Stomach (tissue), 9 donors: ENCODE measurements around the gene MAPT. TPM values are rescaled to one million over a fixed set of nuclear protein-coding genes. Genes with fewer than 3 reads are reported as not detected.

Experiments
- DNase-seq, 2 donors: peaks; one replicate each; pipeline versions ENCODE4 v3.0.0 to v3.0.0-alpha.2; 2013 to 2019
- H3K27ac ChIP-seq, 5 donors: fragments of 200-600 bp in 4 of 5; sonication (generic) in 4 of 5; one replicate each; pipeline ENCODE4 v1.5.1; 2013 to 2019; ENCODE audit warnings: mild to moderate bottlenecking in 1 of 5, moderate library complexity in 1 of 5
- H3K27me3 ChIP-seq, 3 donors: fragments of 200-600 bp; sonication (generic); one replicate each; pipeline ENCODE4 v1.5.1; 2017 to 2019; ENCODE audit warnings: mixed run types in 1 of 3
- H3K36me3 ChIP-seq, 4 donors: fragments of 200-600 bp; sonication (generic); 1 replicate in 3 of 4; 2 replicates in 1 of 4; pipeline ENCODE4 v1.5.1; 2016 to 2019
- H3K4me1 ChIP-seq, 4 donors: fragments of 200-600 bp; sonication (generic); one replicate each; pipeline ENCODE4 v1.5.1; 2016 to 2019
- H3K4me3 ChIP-seq, 4 donors: fragments of 200-600 bp; sonication (generic) in 3 of 4; one replicate each; pipeline ENCODE4 v1.5.1; 2016 to 2019; ENCODE audit warnings: mild to moderate bottlenecking in 1 of 4
- H3K9me3 ChIP-seq, 4 donors: fragments of 200-600 bp; sonication (generic); one replicate each; pipeline ENCODE4 v1.5.1; 2016 to 2019
- CTCF ChIP-seq, 7 experiments: fragments of 450-650 bp in 4 of 7; fragments of 200-600 bp in 3 of 7; sonication (generic) in 3 of 7; IDR thresholded peaks; one replicate each; pipeline ENCODE4 v1.5.1; 2016 to 2019; ENCODE audit warnings: antibody characterized with exemption in 7 of 7, control low read depth in 2 of 7, mild to moderate bottlenecking in 1 of 7
- EP300 ChIP-seq: sonication (generic); formaldehyde crosslinking; IDR thresholded peaks from one replicate; pipeline ENCODE4 v1.6.1; 2017; ENCODE audit warnings: antibody characterized with exemption
- POLR2A ChIP-seq, 4 donors: fragments of 450-650 bp; IDR thresholded peaks; one replicate each; pipeline ENCODE4 v1.6.1; 2016; ENCODE audit warnings: antibody characterized with exemption in 4 of 4, control low read depth in 2 of 4, mild to moderate bottlenecking in 1 of 4, moderate library complexity in 1 of 4
- POLR2AphosphoS5 ChIP-seq, 3 donors: sonication (generic); formaldehyde crosslinking; IDR thresholded peaks; one replicate each; pipeline ENCODE4 v1.6.1; 2016; ENCODE audit warnings: antibody characterized with exemption in 3 of 3
- WGBS, 5 donors: extraction: QIAGEN DNeasy Blood & Tissue Kit in 3 of 5; methylation state at CpG; one replicate each; pipeline versions ENCODE4 v1.1.5 to v1.1.7; 2013 to 2018; 5-methylcytosine and 5-hydroxymethylcytosine counted together
- intact Hi-C: fragments of 100-400 bp; cut with DNase I; formaldehyde crosslinking; loops from one replicate; pipeline ENCODE4 v1.15.1; 2023; ENCODE audit warnings: low total_unique reads
- polyA plus RNA-seq, 3 donors: library from polyadenylated mRNA; stranded (reverse); fragments of 200-250 nt; gene quantifications; one replicate each; pipeline ENCODE4 v1.2.3, GENCODE V29; 2013
- total RNA-seq, 5 donors: library from RNA; depleted of rRNA; stranded (reverse); fragments of >200 nt; gene quantifications; one replicate each; pipeline versions ENCODE4 v1.1.0 to v1.2.3, GENCODE V29; 2014 to 2016
- donor health status: healthy with polysubstance abuse.
- donor health status: Bipolar disorder and iron deficiency.
- donor health status: healthy.

MAPT gene
- total and polyA plus RNA-seq, 8 donors = 0.44 to 4.1 (median 1.7) TPM; not detected in 1

DNA sequence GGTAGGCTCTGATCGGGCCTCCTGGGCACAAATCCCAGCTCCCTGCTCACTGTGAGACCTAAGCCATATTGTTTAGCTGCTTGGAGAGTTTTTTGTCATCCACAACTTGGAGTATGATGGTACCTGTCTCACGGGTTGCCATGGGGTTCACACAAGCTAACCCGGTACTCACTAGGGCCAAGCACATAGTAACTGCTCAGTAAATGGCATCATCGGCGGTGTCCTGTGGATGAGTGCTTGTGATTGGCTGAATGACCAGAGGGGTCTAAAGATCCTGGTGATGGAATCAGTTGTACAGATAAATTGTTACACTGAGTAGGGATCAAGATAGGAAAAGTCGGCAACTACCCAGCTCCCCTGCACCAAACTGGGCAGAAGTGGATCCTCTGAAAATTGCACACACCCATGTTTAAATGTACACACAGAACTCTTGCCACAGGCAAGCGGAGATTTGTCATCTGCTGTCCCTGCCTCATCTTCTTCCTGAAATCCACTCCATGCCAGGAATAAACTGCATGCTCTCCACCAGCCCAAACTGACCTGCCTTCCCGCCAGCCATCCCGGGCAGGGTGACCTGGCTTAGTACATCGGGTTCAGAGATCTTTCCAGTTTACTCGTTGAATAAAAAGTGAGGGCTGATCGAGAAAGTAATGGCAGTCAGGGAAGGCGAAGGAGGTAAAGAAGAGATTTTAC is 6.5 kb downstream of the MAPT start:
- peaks cover 4 to 61% (median 41%) of the 10 kb centered on the region in 3 donors for H3K27me3 ChIP-seq

GRCh38 chr17:45902892-45903346 is 8.6 kb downstream of the MAPT start:
- no peak for TF ChIP-seq POLR2AphosphoS5 (IDR thresholded peaks at IDR 0.05)
- TF ChIP-seq EP300 = no peak
- no peak for TF ChIP-seq CTCF (IDR thresholded peaks at IDR 0.05)
- no peak for TF ChIP-seq POLR2A (IDR thresholded peaks at IDR 0.05)
- H3K9me3 ChIP-seq = no peaks in the 10 kb centered on the region
- intact Hi-C loops = no loop called here
- H3K4me1 ChIP-seq = peaks cover 0 to 6% (median 2%) of the 10 kb centered on the region in 4 donors
- no peaks in the 10 kb centered on the region for H3K36me3 ChIP-seq
- no peak overlapping the region for H3K27ac ChIP-seq
- H3K4me3 ChIP-seq = no peak overlapping the region
- WGBS, 5 donors = 19 to 47% (median 30%) methylated on average over 7 of the region's 7 CpGs
- peak; percentile 22 to 61 for DNase-seq
- H3K27me3 ChIP-seq = peaks cover 0 to 58% (median 25%) of the 10 kb centered on the region in 3 donors

More for the DNA sequence above, 6.5 kb downstream of the MAPT start:
- Histone ChIP-seq H3K36me3 (no peaks in the 10 kb centered on the region), H3K4me1 (peaks cover 12 to 23% (median 17%) of the 10 kb centered on the region in 4 donors), H3K9me3 (no peaks in the 10 kb centered on the region), H3K4me3 (no peak overlapping the region), H3K27ac (no peak overlapping the region)
- DNase-seq = no peak
- WGBS, 5 donors = 87 to 91% (median 89%) methylated on average over 13 of the region's 13 CpGs
- TF ChIP-seq EP300 = no peak
- no peak for TF ChIP-seq POLR2AphosphoS5 (IDR thresholded peaks at IDR 0.05)
- intact Hi-C loops = no loop called here

GRCh38 chr17:45904866-45905265 is 10.5 kb downstream of the MAPT start:
- WGBS, 5 donors = 61 to 74% (median 66%) methylated on average over 6 of the region's 6 CpGs
- no peak overlapping the region for H3K27ac ChIP-seq
- TF ChIP-seq EP300 = no peak
- no peak for TF ChIP-seq POLR2A (IDR thresholded peaks at IDR 0.05)
- TF ChIP-seq CTCF (IDR thresholded peaks at IDR 0.05) = no peak
- no peak for TF ChIP-seq POLR2AphosphoS5 (IDR thresholded peaks at IDR 0.05)

DNA sequence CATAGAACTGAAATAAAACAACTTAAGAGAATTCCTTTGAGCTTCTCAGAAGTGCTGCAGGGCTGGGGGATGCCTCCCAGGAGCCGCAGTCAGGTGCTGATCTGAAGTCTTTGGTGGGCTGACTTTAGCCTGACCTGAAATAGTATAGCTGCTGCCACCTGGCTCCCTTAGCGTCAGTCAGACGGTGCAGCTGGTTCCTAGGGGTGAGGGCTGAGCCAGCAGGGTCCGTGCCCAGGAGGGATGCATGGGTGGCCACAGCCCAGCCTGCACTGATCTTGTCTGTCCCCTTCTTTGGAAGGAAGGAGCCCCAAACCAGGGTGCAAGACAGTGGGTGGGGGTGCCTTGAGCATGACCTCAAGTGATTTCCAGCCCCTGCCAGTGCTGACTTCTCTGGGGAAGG is 11.5 kb downstream of the MAPT start:
- peaks cover 0 to 32% (median 16%) of the 10 kb centered on the region in 3 donors for H3K27me3 ChIP-seq
- TF ChIP-seq CTCF (IDR thresholded peaks at IDR 0.05) = no peak
- TF ChIP-seq POLR2AphosphoS5 (IDR thresholded peaks at IDR 0.05) = no peak
- no peak for TF ChIP-seq EP300
- no peak for TF ChIP-seq POLR2A (IDR thresholded peaks at IDR 0.05)
- DNase-seq = no peak
- H3K4me3 ChIP-seq = no peak overlapping the region
- no peaks in the 10 kb centered on the region for H3K36me3 ChIP-seq
- intact Hi-C loops = no loop called here
- H3K27ac ChIP-seq = no peak overlapping the region
- no peaks in the 10 kb centered on the region for H3K9me3 ChIP-seq
- 20 to 51% (median 38%) methylated on average over 3 to 4 of the region's 4 CpGs for WGBS, 5 donors
- peaks cover 0 to 6% (median 2%) of the 10 kb centered on the region in 4 donors for H3K4me1 ChIP-seq

More at GRCh38 chr17:45904866-45905265, 10.5 kb downstream of the MAPT start:
- intact Hi-C loops = no loop called here
- Histone ChIP-seq H3K4me1 (peaks cover 0 to 6% (median 2%) of the 10 kb centered on the region in 4 donors), H3K4me3 (no peak overlapping the region), H3K36me3 (no peaks in the 10 kb centered on the region), H3K9me3 (no peaks in the 10 kb centered on the region), H3K27me3 (peaks cover 0 to 42% (median 16%) of the 10 kb centered on the region in 3 donors)
- DNase-seq = no peak

GRCh38 chr17:45906237-45906636 is 11.9 kb downstream of the MAPT start:
- intact Hi-C loops = no loop called here
- Histone ChIP-seq H3K4me3 (no peak overlapping the region), H3K4me1 (peaks cover 0 to 6% (median 2%) of the 10 kb centered on the region in 4 donors), H3K9me3 (no peaks in the 10 kb centered on the region), H3K36me3 (no peaks in the 10 kb centered on the region), H3K27me3 (peaks cover 0 to 32% (median 16%) of the 10 kb centered on the region in 3 donors), H3K27ac (no peak overlapping the region)
- DNase-seq = peak in 1 of 2 donors; percentile 25
- WGBS, 5 donors = 47 to 63% (median 57%) methylated on average over 8 of the region's 8 CpGs
- TF ChIP-seq POLR2A (IDR thresholded peaks at IDR 0.05) (no peak), CTCF (IDR thresholded peaks at IDR 0.05) (no peak), EP300 (no peak), POLR2AphosphoS5 (IDR thresholded peaks at IDR 0.05) (no peak)
